GM19240 (cell line): Measurements from ENCODE around the gene TRNP1.
"Not testable (repeated sequence)": the region's sequence is repeated elsewhere in the genome, so short reads cannot be mapped to it uniquely, and the experiment has no call there.

ENCODE experiments used
- DNase-seq: peaks from one replicate; pipeline ENCODE4 v3.0.0; 2011; ENCODE audit warnings: low spot score; ENCODE audit not compliant: insufficient read length

TRNP1 gene

GRCh38 chr1:26972390-26972789 lies 21.1 kb upstream of the TRNP1 start:
- DNase-seq = no peak

- DNase-seq = no peak
Measured at GRCh38 chr1:26972821-26973220, 20.7 kb upstream of the TRNP1 start.

- no peak for DNase-seq
Measured at GRCh38 chr1:26976621-26977510, 16.6 kb upstream of the TRNP1 start.

GRCh38 chr1:26978901-26979300 lies 14.6 kb upstream of the TRNP1 start:
- DNase-seq = no peak

GRCh38 chr1:26981146-26981846 lies 12.2 kb upstream of the TRNP1 start:
- no peak for DNase-seq

GRCh38 chr1:26983863-26984262 lies 9.6 kb upstream of the TRNP1 start:
- no peak for DNase-seq

GRCh38 chr1:26984291-26984690 lies 9.2 kb upstream of the TRNP1 start:
- no peak for DNase-seq

- DNase-seq = no peak
Measured at GRCh38 chr1:26986658-26987057, 6.8 kb upstream of the TRNP1 start.

- not testable (repeated sequence) for DNase-seq
Measured at GRCh38 chr1:26989403-26990109, 3.9 kb upstream of the TRNP1 start.

GRCh38 chr1:26991310-26992116 lies 2.0 kb upstream of the TRNP1 start:
- no peak for DNase-seq

- DNase-seq = no peak
Measured at GRCh38 chr1:26994020-26994786, 711 bp downstream of the TRNP1 start.

GRCh38 chr1:26994787-26995517 lies 1.5 kb downstream of the TRNP1 start:
- DNase-seq = no peak

GRCh38 chr1:26996024-26996423 lies 2.5 kb downstream of the TRNP1 start:
- DNase-seq = no peak

- DNase-seq = no peak
Measured at GRCh38 chr1:26996665-26997064, 3.2 kb downstream of the TRNP1 start.

- no peak for DNase-seq
Measured at GRCh38 chr1:26998429-26999300, 5.2 kb downstream of the TRNP1 start.

- no peak for DNase-seq
Measured at GRCh38 chr1:26999440-26999987, 6.0 kb downstream of the TRNP1 start.

- no peak for DNase-seq
Measured at GRCh38 chr1:27000090-27000816, 6.8 kb downstream of the TRNP1 start.
